Caco-2 (cell line): ENCODE measurements around the gene HELB. TPM values are rescaled to one million over a fixed set of nuclear protein-coding genes. Genes with fewer than 3 reads are reported as not detected.
A peak's percentile ranks its signal among the peaks of the same experiment; 100 is the strongest.

Experiments
- BruUV-seq: library from RNA; stranded (reverse); fragments of 400-500 nt; replicated peaks from 2 replicates; lab custom pipeline; 2021; lab: Mats Ljungman, UMichigan
- CTCF ChIA-PET: fragments of 300-600 bp; sonication (Branson Sonifier 250); formaldehyde crosslinking; loops from one replicate; lab custom pipeline; 2022; ENCODE audit warnings: antibody characterized with exemption; lab: Charles Lee
- POLR2A ChIA-PET: fragments of 300-600 bp; sonication (Branson Sonifier 250); formaldehyde crosslinking; loops from one replicate; lab custom pipeline; 2022; ENCODE audit warnings: antibody characterized with exemption; lab: Charles Lee
- DNase-seq, 2 experiments: peaks; one replicate each; pipeline versions ENCODE4 v3.0.0 to v3.0.0-alpha.2; 2020 to 2022
- H3K27me3 ChIP-seq: replicated peaks from 2 replicates; pipeline ENCODE4 v1.6.0; 2011; ENCODE audit warnings: low read length; ENCODE audit not compliant: control insufficient read depth, insufficient read depth
- H3K36me3 ChIP-seq: 2 replicates; pipeline ENCODE4 v1.5.1; 2011; ENCODE audit warnings: low read length; ENCODE audit not compliant: control insufficient read depth, insufficient read depth
- H3K4me1 ChIP-seq: fragments of 250-450 bp; sonication (Bioruptor Pico); 2 replicates; pipeline ENCODE4 v1.5.1; 2020; ENCODE audit warnings: mild to moderate bottlenecking
- H3K4me3 ChIP-seq: 2 replicates; pipeline ENCODE4 v1.5.1; 2011; ENCODE audit warnings: low read depth, mild to moderate bottlenecking, control low read depth, low read length
- H3K9me3 ChIP-seq: fragments of 250-450 bp; sonication (Bioruptor Pico); 2 replicates; pipeline ENCODE4 v1.5.1; 2020; ENCODE audit warnings: mild to moderate bottlenecking, moderate library complexity
- H3K27ac Mint-ChIP-seq: one replicate; pipeline ENCODE4 v1.8.0; 2022; ENCODE audit warnings: mixed read lengths; ENCODE audit not compliant: unreplicated experiment
- H3K27me3 Mint-ChIP-seq: one replicate; pipeline ENCODE4 v1.8.0; 2022; ENCODE audit warnings: mixed read lengths; ENCODE audit not compliant: insufficient read depth, unreplicated experiment
- H3K36me3 Mint-ChIP-seq: one replicate; pipeline ENCODE4 v1.8.0; 2022; ENCODE audit warnings: mild to moderate bottlenecking, mixed read lengths; ENCODE audit not compliant: insufficient read depth, unreplicated experiment
- H3K4me1 Mint-ChIP-seq: one replicate; pipeline ENCODE4 v1.8.0; 2022; ENCODE audit warnings: low read depth, mixed read lengths; ENCODE audit not compliant: unreplicated experiment
- H3K4me3 Mint-ChIP-seq: one replicate; pipeline ENCODE4 v1.8.0; 2022; ENCODE audit warnings: mild to moderate bottlenecking, moderate library complexity, mixed read lengths; ENCODE audit not compliant: unreplicated experiment
- H3K9me3 Mint-ChIP-seq: one replicate; pipeline ENCODE4 v1.8.0; 2022; ENCODE audit warnings: mixed read lengths; ENCODE audit not compliant: unreplicated experiment
- CTCF ChIP-seq, 2 experiments: fragments of 200-600 bp in 1 of 2; IDR thresholded peaks; 1 replicate in 1 of 2; 2 replicates in 1 of 2; pipeline versions ENCODE4 v1.5.1 to v1.8.0; 2011 to 2022; ENCODE audit warnings: antibody characterized with exemption in 1 of 2, control low read depth in 1 of 2, inconsistent platforms in 1 of 2, low read depth in 1 of 2, low read length in 1 of 2, mild to moderate bottlenecking in 1 of 2, moderate library complexity in 1 of 2; ENCODE audit not compliant: insufficient read depth in 1 of 2, severe bottlenecking in 1 of 2, unreplicated experiment in 1 of 2
- intact Hi-C: fragments of 100-400 bp; cut with micrococcal nuclease; formaldehyde crosslinking; loops from one replicate; pipeline ENCODE4 v1.10.0; 2022; ENCODE audit not compliant: unreplicated experiment
- total RNA-seq: library from RNA; stranded (reverse); gene quantifications from 2 replicates; pipeline ENCODE4 v1.2.3, GENCODE V29; 2022

The HELB gene
- total RNA-seq, 1 experiment from 2014 or later: 3.4 TPM

- DNase-seq: peak; percentile 59 to 64
- no peaks in the 10 kb centered on the region for H3K4me1 Mint-ChIP-seq
- BruUV-seq: no TSS peak
These were observed 49.9 kb downstream of the HELB start for GRCh38 chr12:66352197-66352596.

GRCh38 chr12:66352899-66353298, 50.6 kb downstream of the HELB start:
- ChIA-PET POLR2A (no interaction called here), CTCF (interaction anchor here (0.5 to 1.5 kb wide), 6 partner anchors 9 to 104 kb away, joined by 3 to 11 read pairs (median 4); no protein-coding TSS in a partner anchor)
- no peaks in the 10 kb centered on the region for H3K27me3 Mint-ChIP-seq
- no peak for TF ChIP-seq CTCF (IDR thresholded peaks at IDR 0.05; ENCODE audit: insufficient read depth in 1 of 2, low read depth in 1 of 2, low read length in 1 of 2, severe bottlenecking in 1 of 2, unreplicated experiment in 1 of 2)
- Histone ChIP-seq H3K36me3 (no peaks in the 10 kb centered on the region), H3K4me3 (no peak overlapping the region), H3K4me1 (no peaks in the 10 kb centered on the region), H3K27me3 (no peaks in the 10 kb centered on the region), H3K9me3 (no peaks in the 10 kb centered on the region)
- no TSS peak for BruUV-seq
- H3K4me3 Mint-ChIP-seq: no peak overlapping the region
- no peak for DNase-seq
- intact Hi-C loops: loop anchor here (1.0 to 5.0 kb wide), 4 partner anchors 56 to 508 kb away; no protein-coding TSS in a partner anchor
- no peak overlapping the region for H3K27ac Mint-ChIP-seq
- no peaks in the 10 kb centered on the region for H3K4me1 Mint-ChIP-seq
- no peaks in the 10 kb centered on the region for H3K36me3 Mint-ChIP-seq
- no peaks in the 10 kb centered on the region for H3K9me3 Mint-ChIP-seq

More at GRCh38 chr12:66352197-66352596, 49.9 kb downstream of the HELB start:
- Mint-ChIP-seq H3K36me3 (no peaks in the 10 kb centered on the region), H3K4me3 (no peak overlapping the region), H3K27me3 (no peaks in the 10 kb centered on the region), H3K27ac (no peak overlapping the region), H3K9me3 (no peaks in the 10 kb centered on the region)
- TF ChIP-seq CTCF (IDR thresholded peaks at IDR 0.05; ENCODE audit: insufficient read depth in 1 of 2, low read depth in 1 of 2, low read length in 1 of 2, severe bottlenecking in 1 of 2, unreplicated experiment in 1 of 2): peak; percentile 68 to 75
- ChIA-PET POLR2A (interaction anchor here (0.5 kb wide), 1 partner anchor 182 kb away, joined by 6 read pairs; the partner anchor contains the start of gene TMBIM4), CTCF (interaction anchor here (0.5 to 1.5 kb wide), 8 partner anchors 9 to 105 kb away, joined by 3 to 11 read pairs (median 4); no protein-coding TSS in a partner anchor)
- intact Hi-C loops: loop anchor here (1.0 to 5.0 kb wide), 4 partner anchors 57 to 509 kb away; no protein-coding TSS in a partner anchor
- Histone ChIP-seq H3K4me1 (no peaks in the 10 kb centered on the region), H3K9me3 (no peaks in the 10 kb centered on the region), H3K36me3 (no peaks in the 10 kb centered on the region), H3K4me3 (no peak overlapping the region), H3K27me3 (no peaks in the 10 kb centered on the region)

GRCh38 chr12:66354291-66354690, 52.0 kb downstream of the HELB start:
- no peak for DNase-seq
- CTCF ChIA-PET: no interaction called here
- H3K27ac Mint-ChIP-seq: no peak overlapping the region

More at GRCh38 chr12:66354291-66354690, 52.0 kb downstream of the HELB start:
- no peaks in the 10 kb centered on the region for H3K36me3 ChIP-seq
- no peaks in the 10 kb centered on the region for H3K9me3 ChIP-seq
- no peaks in the 10 kb centered on the region for H3K36me3 Mint-ChIP-seq
- POLR2A ChIA-PET: interaction anchor here (0.5 kb wide), 1 partner anchor 184 kb away, joined by 3 read pairs; the partner anchor contains the start of gene TMBIM4
- no peaks in the 10 kb centered on the region for H3K4me1 ChIP-seq
- H3K4me3 ChIP-seq: no peak overlapping the region
- BruUV-seq: no TSS peak
- no peaks in the 10 kb centered on the region for H3K9me3 Mint-ChIP-seq
- H3K27me3 ChIP-seq: no peaks in the 10 kb centered on the region
- no peak for TF ChIP-seq CTCF (IDR thresholded peaks at IDR 0.05; ENCODE audit: insufficient read depth in 1 of 2, low read depth in 1 of 2, low read length in 1 of 2, severe bottlenecking in 1 of 2, unreplicated experiment in 1 of 2)
- H3K4me1 Mint-ChIP-seq: no peaks in the 10 kb centered on the region
- intact Hi-C loops: loop anchor here (5.0 kb wide), 1 partner anchor 203 kb away; no protein-coding TSS in a partner anchor
- no peaks in the 10 kb centered on the region for H3K27me3 Mint-ChIP-seq
- H3K4me3 Mint-ChIP-seq: no peak overlapping the region
